Right cardiac atrium (tissue), 5 donors: ENCODE measurements around the gene UVSSA. TPM values are rescaled to one million over a fixed set of nuclear protein-coding genes. Genes with fewer than 3 reads are reported as not detected.

Experiments
- ATAC-seq, 2 donors: fragments of 200-7000 bp; cut with Tn5 transposase; one replicate each; pipeline versions ENCODE4 v1.8.0 to v1.9.1; 2020; ENCODE audit warnings: moderate library complexity in 2 of 2, mild to moderate bottlenecking in 1 of 2
- DNase-seq, 3 donors: peaks; one replicate each; pipeline ENCODE4 v3.0.0-alpha.2; 2020
- H3K27ac ChIP-seq: one replicate; pipeline ENCODE4 v1.5.1; 2013; ENCODE audit warnings: mild to moderate bottlenecking, low read length, control low read depth, moderate library complexity
- H3K27me3 ChIP-seq: one replicate; pipeline ENCODE4 v1.6.1; 2013; ENCODE audit not compliant: control insufficient read depth, insufficient read depth
- H3K4me1 ChIP-seq: one replicate; pipeline ENCODE4 v1.6.1; 2013; ENCODE audit warnings: low read length; ENCODE audit not compliant: control insufficient read depth, insufficient read depth
- H3K4me3 ChIP-seq: one replicate; pipeline ENCODE4 v1.5.1; 2013; ENCODE audit warnings: low read length, control low read depth
- H3K9me3 ChIP-seq: one replicate; pipeline ENCODE4 v1.6.1; 2013; ENCODE audit warnings: low read length; ENCODE audit not compliant: control insufficient read depth
- WGBS: extraction: QIAGEN DNeasy Blood & Tissue Kit; methylation state at CpG from one replicate; pipeline ENCODE4 v1.1.7; 2013; 5-methylcytosine and 5-hydroxymethylcytosine counted together
- intact Hi-C, 4 donors: fragments of 100-400 bp; cut with DNase I; formaldehyde crosslinking; loops; one replicate each; pipeline versions ENCODE4 v1.11.0 to v1.14.0; 2022 to 2023
- polyA plus RNA-seq: library from polyadenylated mRNA; stranded (reverse); fragments of 200-250 nt; gene quantifications from one replicate; pipeline ENCODE4 v1.2.3, GENCODE V29; 2013
- total RNA-seq, 4 donors: library from RNA; stranded (reverse); fragmentation: NEBNext Ultra II Directional; extraction: Animal tissue kit (Norgen Biotek cat#: 25700); gene quantifications; one replicate each; pipeline ENCODE4 v1.2.1, GENCODE V29; 2021
- donor health status: healthy with polysubstance abuse.
- donor health status: DM: no; HTN: yes; CAD: no.
- donor health status: DM: no; HTN: no; CAD: no.
- donor health status: DM: no; HTN: yes; CAD: no; lungs with severe emphysema.
- donor health status: DM: yes; HTN: yes; CAD: no.

UVSSA gene
- total and polyA plus RNA-seq, 5 donors: 5.0 to 8.8 (median 8.3) TPM

- DNase-seq: peak in 2 of 3 donors; percentile 20 to 38
- ATAC-seq: no peak
- WGBS: 6% methylated on average over 90 of the region's 90 CpGs
- Histone ChIP-seq H3K4me1 (no peaks in the 10 kb centered on the region), H3K27me3 (no peaks in the 10 kb centered on the region), H3K9me3 (no peaks in the 10 kb centered on the region), H3K27ac (no peak overlapping the region), H3K4me3 (no peak overlapping the region)
- intact Hi-C loops: no loop called here
Measured at GRCh38 chr4:1405636-1406393, 58.8 kb downstream of the UVSSA start.

- WGBS: 4% methylated on average over 91 of the region's 91 CpGs
- Histone ChIP-seq H3K4me3 (no peak within 1 kb of the TSS), H3K27ac (no peak within 1 kb of the TSS), H3K9me3 (no peaks in the 10 kb centered on the region), H3K27me3 (no peaks in the 10 kb centered on the region), H3K4me1 (no peaks in the 10 kb centered on the region)
- intact Hi-C loops: no loop called here
- peak in 2 of 3 donors; percentile 26 to 41 for DNase-seq
- ATAC-seq: no peak
Measured at GRCh38 chr4:1406394-1406980, 59.5 kb downstream of the UVSSA start, which contains the start of gene NKX1-1. NKX1-1 (minus strand) TSS chr4:1406442; CDS start chr4:1406442, 0 bp downstream.

- Histone ChIP-seq H3K27ac (no peak overlapping the region), H3K27me3 (no peaks in the 10 kb centered on the region), H3K4me3 (no peak overlapping the region), H3K9me3 (no peaks in the 10 kb centered on the region), H3K4me1 (no peaks in the 10 kb centered on the region)
- intact Hi-C loops: no loop called here
- DNase-seq (peak in 1 of 3 donors; percentile 24), ATAC-seq (no peak)
- 8% methylated on average over 50 of the region's 50 CpGs for WGBS
Measured at GRCh38 chr4:1406981-1407656, 60.1 kb downstream of the UVSSA start.

DNA sequence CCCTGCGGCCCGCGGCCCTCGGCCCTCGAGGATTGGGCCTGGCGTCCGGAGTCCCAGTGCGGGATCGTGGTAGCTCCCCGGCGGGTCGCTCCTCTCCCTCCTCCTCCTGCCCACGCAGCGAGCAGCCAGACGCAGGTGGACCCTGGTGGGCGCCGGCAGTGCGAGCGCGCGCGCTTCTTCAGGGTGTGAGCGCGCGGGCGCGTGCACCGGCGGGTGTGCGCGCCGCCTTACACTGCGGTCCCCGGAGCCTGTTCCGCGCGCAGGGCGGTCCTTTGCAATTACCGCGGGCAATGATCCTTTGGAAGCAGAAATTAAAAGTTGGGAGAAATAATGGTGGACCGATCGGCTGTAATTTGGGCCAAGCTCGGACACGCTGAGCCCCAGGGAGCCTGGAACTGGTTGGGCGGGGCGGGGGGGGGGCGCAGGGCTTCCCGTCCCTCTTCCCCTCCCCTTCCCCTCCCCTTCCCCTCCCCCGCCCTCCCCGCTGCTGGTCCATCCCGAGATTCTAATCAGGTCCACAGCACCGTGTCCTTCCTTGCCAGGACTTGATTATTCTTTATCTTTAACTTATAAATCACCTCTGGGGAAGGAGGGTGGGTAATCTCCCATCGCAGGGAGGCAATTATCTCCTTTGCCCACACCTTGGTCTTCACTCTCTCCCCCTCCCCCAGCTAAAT lies 60.8 kb downstream of the UVSSA start:
- Histone ChIP-seq H3K4me3 (no peak overlapping the region), H3K27me3 (no peaks in the 10 kb centered on the region), H3K4me1 (no peaks in the 10 kb centered on the region), H3K9me3 (no peaks in the 10 kb centered on the region), H3K27ac (no peak overlapping the region)
- ATAC-seq (no peak), DNase-seq (peak in 1 of 3 donors; percentile 31)
- intact Hi-C loops: no loop called here
- WGBS: 4% methylated on average over 53 of the region's 53 CpGs

DNA sequence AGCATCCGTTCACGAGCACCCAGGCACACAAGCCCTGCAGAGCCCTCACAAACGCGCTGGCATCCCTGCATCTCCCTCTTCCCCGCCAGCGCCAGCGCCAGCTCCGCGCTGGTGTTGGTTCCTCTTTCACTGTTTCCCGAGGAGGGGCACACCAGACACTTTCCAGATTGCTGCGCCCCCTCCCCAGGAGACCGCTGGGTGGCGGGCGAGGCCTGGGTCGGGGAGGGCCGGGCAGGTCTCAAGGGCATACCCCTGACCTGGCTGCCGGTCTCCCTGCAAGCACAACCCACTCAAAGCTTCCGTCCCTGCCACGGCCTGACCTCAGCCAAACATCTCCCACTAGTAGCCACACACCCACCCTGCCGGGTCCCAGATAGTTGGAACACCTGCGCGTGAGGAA lies 61.4 kb downstream of the UVSSA start:
- no peak overlapping the region for H3K27ac ChIP-seq
- no peaks in the 10 kb centered on the region for H3K27me3 ChIP-seq
- no peak overlapping the region for H3K4me3 ChIP-seq
- WGBS: 12% methylated on average over 22 of the region's 22 CpGs
- no peaks in the 10 kb centered on the region for H3K4me1 ChIP-seq
- intact Hi-C loops: no loop called here
- no peaks in the 10 kb centered on the region for H3K9me3 ChIP-seq
- ATAC-seq (no peak), DNase-seq (peak in 1 of 3 donors; percentile 32)

DNA sequence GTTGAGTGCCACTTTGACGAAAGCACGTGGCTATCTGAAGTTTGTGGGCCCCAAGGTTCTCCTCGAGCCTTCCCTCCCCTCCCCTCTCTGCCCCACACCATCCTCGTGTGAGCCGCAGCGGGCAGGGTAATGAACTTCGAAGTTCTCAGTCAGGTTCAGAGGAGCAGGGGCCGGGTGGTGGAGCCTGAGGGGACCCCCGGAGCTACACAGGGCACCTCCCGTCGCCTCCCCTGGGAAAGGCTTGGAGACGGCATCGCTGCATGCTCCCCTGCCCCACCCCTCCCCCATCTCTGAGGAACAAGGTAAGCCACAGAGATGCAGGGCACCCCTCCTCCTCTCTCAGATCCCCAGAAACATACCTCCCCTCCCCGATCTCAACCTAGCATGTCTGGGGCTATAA lies 62.1 kb downstream of the UVSSA start:
- H3K27me3 ChIP-seq: no peaks in the 10 kb centered on the region
- H3K4me1 ChIP-seq: no peaks in the 10 kb centered on the region
- H3K27ac ChIP-seq: no peak overlapping the region
- H3K4me3 ChIP-seq: no peak overlapping the region
- ATAC-seq: no peak
- DNase-seq: peak in 1 of 3 donors; percentile 41
- intact Hi-C loops: no loop called here
- H3K9me3 ChIP-seq: no peaks in the 10 kb centered on the region
- WGBS: 32% methylated on average over 14 of the region's 14 CpGs

DNA sequence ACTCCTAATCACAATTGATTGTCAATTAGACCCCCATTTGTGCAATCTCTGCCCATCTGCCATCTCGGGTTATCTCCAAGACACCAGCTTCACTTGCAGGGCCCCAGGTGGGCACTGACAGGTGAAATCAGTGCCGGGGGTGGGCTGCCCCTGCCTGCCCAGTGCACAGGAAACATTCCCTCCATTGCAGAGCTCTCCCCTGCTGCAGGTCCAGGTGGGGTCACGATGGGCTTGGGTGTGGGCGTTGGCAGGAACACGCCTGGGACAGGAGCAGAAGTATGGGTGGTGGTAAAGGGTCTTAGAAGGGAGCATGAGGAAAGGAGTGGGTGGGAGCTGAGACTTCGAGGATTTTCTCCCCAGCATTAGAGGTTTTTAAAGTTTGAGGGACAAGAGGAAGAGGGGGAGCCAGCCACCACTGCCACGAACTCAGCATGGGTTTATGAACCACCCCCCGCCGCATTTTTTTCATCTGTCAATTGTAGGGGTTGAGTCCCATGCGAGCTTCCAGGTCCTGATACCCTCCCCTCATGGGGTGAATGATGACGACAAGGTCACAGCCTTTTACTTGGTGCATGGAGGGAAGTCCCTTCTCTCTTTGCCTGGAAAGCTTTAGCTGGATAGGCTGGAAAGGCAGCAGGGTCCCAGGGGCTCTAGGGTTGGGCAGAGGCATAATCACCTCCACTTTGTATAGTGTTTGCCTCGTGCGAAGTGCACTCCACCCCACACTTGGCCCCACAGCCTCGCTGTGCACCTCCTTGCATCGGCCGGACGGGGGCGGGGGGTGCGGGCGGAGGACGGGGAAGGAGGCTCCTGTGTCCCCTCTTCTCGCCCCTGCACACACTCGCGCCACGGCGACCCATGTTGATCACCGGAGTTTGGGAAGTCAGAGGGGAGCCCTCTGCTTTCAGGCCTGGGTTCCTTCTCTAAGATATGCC lies 62.8 kb downstream of the UVSSA start:
- no peaks in the 10 kb centered on the region for H3K9me3 ChIP-seq
- H3K27me3 ChIP-seq: no peaks in the 10 kb centered on the region
- DNase-seq: peak in 1 of 3 donors; percentile 46
- WGBS: 40% methylated on average over 27 of the region's 27 CpGs
- no peak for ATAC-seq
- no peak overlapping the region for H3K27ac ChIP-seq
- intact Hi-C loops: no loop called here
- H3K4me1 ChIP-seq: no peaks in the 10 kb centered on the region
- no peak overlapping the region for H3K4me3 ChIP-seq

DNA sequence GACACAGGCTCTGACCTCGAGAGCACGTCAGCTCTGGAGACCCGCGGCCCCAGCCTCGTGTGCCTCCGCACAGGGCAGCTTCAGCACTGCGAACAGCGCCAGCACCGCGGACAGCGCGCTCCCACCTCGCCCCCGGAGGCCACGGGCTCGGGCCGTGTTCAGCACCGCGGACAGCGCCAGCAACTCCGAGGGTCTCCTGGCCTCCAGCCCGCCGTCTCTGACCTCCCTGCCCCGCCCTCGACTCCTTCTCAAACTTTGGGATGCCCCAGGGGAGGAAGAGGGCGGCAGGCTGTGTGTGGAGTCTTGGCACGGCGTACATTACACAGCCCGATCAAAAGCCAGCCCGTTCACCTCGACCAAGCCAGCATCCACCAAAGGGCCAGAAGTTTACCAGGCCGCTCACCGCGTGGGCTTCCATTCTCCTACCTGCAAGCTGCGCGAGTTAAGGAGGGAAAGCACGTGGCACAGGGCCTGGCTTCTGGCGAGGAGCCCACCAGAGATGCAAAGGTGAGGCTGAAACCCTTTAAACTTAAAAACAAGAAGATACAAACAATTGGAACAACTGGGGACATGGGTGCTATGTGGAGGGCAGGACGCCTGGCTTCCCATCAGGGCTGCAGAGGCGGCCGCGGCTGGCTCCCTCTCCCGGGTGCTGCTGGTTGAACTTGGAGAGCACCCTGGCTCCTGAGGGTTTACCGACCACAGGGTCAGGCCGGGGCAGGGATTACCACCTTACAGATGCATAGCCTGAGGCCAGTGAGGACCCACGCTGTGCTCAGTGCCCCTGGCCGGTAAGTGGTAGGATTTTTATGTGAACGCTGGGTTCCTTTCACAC lies 63.7 kb downstream of the UVSSA start:
- Histone ChIP-seq H3K4me1 (no peaks in the 10 kb centered on the region), H3K9me3 (no peaks in the 10 kb centered on the region), H3K27ac (no peak overlapping the region), H3K27me3 (no peaks in the 10 kb centered on the region), H3K4me3 (no peak overlapping the region)
- intact Hi-C loops: no loop called here
- DNase-seq (peak; percentile 57 to 86 (median 80)), ATAC-seq (peak; percentile 66 to 74)
- WGBS: 21% methylated on average over 48 of the region's 48 CpGs

DNA sequence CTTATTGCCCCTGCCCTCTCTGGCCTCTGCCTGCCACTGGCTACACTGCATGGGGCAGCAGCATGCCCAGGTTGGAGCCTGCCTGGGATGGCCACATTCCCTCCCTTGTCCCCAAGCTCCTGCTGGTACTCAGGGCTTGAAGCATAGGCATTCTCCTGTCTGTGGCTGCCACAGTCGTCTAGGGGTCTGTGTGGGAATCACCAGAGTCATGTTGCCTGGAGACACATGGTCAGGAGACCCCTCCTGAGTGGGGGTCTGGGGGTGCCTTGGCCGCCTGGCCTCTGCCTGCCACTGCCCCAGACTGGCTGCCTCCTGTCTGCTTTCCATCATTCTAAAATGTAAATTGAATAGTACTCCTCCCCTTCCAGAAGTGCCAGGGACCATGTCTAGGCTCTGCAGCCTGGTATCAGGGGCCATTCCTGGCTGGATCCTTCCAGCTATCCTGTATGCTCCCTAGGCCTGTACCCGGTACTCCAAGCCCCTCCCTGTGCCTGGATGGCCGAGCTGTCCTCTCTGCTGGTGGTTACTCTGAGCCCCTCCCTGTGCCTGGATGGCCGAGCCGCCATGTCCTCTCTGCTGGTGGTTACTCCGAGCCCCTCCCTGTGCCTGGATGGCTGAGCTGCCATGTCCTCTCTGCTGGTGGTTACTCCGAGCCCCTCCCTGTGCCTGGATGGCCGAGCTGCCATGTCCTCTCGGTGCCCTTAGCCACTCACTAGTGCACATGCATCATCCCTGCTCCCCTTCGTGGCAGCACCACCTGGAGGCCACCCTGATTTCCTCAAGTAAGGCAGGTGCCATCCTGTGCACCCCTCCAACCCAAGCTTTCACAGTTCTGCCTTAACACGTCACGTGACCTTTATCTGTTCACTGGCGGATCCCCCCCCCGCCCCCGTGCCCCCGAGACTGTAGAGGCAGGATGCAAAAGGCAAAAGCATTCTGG lies 64.7 kb downstream of the UVSSA start:
- Histone ChIP-seq H3K27me3 (no peaks in the 10 kb centered on the region), H3K4me1 (no peaks in the 10 kb centered on the region), H3K9me3 (no peaks in the 10 kb centered on the region), H3K4me3 (no peak overlapping the region), H3K27ac (no peak overlapping the region)
- 42% methylated on average over 17 of the region's 17 CpGs for WGBS
- DNase-seq: no peak
- intact Hi-C loops: no loop called here
- no peak for ATAC-seq
